LNCAP (cell line): ENCODE measurements around the gene TMEM18.

Source experiments
- CTCF ChIP-seq: fragments of 450-650 bp; IDR thresholded peaks from 2 replicates; pipeline ENCODE4 v1.5.1; 2017; ENCODE audit warnings: mild to moderate bottlenecking

Gene TMEM18

GRCh38 chr2:681312-681711, 4.1 kb upstream of the TMEM18 start:
- no peak for TF ChIP-seq CTCF

GRCh38 chr2:680496-680895, 3.3 kb upstream of the TMEM18 start:
- no peak for TF ChIP-seq CTCF

- no peak for TF ChIP-seq CTCF
Observed at GRCh38 chr2:678964-679363, 1.8 kb upstream of the TMEM18 start.

- TF ChIP-seq CTCF = no peak
Observed at GRCh38 chr2:677959-678550, 849 bp upstream of the TMEM18 start.

DNA sequence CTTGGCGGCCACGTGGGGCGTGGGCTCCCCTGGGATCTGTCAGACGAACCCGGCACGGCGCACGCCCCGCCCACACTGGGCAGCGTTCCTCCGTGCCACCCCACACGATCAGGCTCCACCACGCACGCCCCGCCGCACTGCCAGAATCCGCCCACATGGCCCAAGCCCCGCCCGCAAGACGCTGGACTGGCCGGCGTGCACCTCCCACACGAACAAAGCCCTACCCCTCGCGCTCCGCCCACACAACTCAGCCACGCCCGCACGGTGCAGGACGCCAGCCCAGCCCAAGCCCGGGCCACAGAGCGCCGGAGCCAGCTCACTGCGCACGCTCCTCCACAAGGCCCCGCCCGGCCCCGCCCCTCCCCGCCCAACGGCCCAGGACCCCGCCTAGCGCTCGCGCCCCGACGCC, 555 bp downstream of the TMEM18 start:
- no peak for TF ChIP-seq CTCF

DNA sequence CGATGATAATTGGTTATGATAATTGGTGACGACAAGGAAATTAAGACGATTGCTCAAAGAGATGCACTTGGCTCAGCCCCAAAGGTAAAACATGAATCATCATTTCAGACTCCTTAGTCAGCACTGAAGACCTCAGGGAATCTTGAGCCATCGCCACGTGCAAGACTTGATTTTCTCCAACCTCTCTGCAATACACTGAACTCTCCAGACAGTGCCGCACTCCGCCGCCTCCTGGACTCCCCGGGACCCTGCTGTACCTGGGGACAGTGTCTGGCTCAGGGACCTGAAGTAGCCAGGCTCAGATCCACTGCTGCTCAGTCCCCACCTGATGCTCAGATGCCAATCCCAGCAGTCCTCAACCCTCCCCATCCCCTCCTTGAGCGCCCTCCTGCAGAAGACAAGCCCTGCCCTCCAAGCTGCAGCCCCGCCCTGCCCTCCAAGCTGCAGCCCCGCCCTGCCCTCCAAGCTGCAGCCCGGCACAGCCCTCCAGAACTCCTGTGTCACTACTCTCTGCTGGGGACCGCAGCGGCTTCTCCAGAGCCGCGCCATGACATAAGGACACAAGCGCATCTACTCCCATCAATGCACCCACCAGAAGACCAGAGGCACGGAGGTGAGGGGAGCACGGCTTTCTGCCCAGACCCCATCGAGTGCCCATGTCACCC, 1.1 kb downstream of the TMEM18 start:
- TF ChIP-seq CTCF = no peak

GRCh38 chr2:675460-675859, 1.7 kb downstream of the TMEM18 start:
- TF ChIP-seq CTCF = no peak
